CD4-positive, alpha-beta T cell treated with Interleukin-17A for 1 hour (primary cell): ENCODE results near the gene CDK11A.
"Not testable (repeated sequence)": the region's sequence is repeated elsewhere in the genome, so short reads cannot be mapped to it uniquely, and the experiment has no call there.

ENCODE experiments used
- DNase-seq: peaks from one replicate; pipeline ENCODE4 v3.0.0-alpha.2; 2020

Gene CDK11A

DNA sequence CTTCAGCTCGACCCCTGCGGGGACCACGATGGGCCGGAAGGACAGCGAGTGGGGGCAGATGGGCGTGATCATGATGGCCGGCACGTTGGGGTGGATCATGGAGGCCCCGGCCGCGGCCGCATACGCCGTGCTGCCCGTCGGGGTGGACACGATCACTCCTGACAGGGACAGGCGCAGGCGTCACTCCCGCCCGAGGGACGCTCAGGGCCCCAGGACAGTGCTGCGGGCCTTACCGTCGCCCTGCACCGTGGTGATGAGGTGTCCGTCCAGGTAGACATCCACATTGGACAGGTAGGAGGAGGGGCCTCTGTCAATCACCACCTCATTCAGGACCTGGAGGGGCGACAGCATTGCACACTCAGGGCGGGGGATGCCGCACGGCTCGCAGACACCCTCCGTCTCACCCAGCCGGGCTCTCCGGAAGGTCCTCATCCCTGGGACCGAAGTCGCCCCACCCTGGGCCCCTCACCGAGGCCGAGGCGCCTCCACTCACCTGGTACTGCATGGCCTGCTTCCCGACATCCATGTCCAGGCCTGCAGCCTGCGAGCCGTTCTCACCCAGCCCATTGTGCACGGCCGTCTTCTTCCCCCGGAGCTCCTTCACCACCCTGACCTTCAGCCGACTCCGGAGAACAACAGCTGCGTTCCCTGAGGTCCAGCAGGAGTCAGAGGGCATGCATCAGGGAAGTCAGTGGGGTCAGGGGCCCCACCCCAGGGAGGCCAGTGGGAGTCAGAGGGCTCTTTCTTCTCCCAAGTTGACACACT lies 30.1 kb upstream of the CDK11A start:
- DNase-seq: no peak

DNA sequence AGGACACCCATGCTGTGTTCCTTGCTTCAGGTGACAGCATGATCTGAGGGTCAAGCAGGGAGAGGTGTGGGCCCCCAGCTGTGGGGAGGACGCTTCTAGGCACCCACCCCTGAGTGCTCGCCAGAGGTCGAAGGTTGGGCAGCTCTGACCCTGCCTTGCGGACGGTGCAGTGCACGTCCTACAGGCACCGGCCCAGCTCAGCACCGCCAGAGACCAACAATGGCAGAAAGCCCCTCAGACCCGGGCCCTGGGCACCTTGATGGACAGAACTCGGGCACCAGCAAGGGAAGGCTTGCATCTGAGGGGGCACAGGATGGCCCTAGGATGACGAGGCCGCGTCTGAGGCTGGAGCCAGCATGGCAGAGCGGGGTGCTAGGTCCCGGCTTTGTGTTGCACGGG lies 29.4 kb upstream of the CDK11A start:
- DNase-seq: no peak

DNA sequence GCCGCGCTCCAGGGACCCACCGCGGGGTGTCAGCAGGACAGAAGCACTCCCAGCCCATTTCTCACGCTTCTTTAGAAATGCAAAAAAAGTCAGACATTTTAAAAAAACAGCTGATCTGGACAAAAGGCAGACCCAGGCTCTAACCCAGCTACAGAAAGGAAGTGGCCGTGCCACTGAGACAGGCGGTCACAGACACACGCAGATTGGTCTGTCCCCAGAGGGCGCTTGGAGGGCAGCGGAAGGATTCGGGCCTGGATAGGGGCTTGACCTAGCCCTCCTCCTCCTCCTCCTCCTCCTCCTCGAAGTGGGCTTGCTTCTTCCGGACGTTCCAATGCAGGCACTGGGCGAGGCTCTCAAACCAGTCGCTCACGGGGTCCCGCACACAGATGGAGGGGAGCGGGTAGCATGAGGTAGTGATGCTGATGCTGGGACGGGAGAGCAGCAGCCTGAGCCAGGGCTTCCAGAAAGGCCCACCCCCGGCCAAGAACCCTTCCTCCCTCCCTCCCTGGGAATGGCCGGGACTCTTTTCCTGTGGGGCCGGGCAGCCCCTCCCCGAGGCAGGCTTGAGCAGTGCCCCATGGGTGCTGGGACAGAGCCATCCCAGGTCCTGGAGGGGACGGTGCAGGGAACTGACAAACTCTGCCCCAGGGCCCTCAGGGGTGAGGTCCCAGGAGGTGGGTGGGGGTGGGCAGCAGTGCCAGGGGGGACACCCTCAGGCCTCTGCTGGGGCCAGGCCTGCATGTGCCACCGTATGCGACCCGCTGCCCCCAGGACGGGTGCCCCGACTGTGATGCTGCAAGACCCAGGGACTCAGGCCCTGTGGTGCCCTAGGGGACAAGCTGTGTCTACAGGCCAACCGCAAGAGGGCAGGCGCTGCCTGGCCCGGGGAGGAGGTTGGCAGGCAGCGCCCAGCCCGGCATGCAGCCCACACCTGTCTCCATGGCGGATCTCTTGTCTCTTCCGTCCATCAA lies 28.8 kb upstream of the CDK11A start:
- no peak for DNase-seq

DNA sequence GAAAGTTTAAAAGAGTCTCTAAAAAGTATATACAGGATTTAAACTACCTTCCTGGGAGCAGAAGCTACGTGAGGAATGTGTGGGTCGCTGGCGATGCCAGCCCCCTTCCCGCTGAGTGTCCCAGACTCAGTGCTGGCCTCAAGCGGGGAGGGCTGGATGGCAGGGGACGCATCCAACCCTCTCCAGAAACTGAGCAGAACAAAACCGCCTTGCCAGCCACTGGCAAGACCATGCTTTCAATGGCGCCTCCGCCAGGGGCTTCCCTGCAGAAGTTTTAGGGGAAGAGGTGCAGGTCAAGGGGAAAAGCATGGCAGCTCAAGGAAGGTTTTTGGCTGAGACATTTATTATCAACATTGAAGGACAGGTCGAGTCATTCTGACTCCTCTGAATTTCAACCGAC lies 28.0 kb upstream of the CDK11A start:
- no peak for DNase-seq

DNA sequence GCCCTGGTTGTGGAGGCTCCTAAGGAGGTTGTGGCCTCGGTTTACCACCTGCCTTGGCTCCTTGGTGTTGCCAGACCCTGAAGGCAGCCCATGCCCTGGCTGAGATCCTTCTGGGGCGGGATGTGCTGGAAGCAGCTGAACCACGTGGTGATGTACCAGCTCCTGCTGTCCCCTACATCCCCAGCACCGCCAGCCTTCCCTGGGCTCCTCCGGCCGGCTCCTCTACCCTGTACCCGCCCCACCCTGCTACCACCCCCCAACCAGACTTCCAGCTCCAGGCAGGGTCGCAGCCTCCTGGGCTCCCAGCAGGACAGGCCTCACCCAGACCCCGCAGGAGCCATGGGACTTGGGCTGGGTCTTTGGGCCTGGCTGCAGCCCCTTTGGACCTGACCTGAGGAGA lies 25.8 kb upstream of the CDK11A start:
- DNase-seq: not testable (repeated sequence)

DNA sequence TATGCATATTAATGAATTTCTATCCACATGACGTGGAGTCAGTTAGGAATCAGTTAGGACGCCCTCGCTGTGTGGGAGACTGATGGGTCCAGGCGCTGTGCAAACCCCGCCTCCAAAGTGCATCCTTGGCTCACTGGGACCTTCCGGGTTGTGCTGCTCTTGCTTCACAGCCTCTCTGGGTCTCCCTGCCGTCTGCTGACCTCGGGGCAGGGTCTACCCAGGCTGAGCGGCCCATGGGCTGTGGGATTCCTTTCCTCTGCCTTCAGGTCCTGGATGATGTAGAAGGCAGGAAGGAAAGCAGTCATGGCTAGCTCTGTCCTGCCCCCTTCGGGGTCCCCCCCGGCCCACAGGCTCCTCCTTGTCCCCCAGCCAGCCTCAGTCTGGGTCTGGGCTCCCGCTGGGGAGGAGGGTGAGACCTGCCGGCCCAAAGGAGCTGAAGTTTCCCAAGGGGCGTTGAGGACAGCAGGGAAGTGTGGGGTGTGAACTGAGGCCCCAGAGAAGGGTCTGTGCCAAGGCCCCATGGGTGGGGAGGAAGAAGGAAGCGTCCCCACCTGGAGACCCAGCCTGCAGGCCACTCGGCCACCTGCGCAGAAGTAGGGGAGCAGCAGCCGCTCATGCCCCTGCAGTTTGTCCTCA lies 24.6 kb upstream of the CDK11A start:
- DNase-seq: no peak

DNA sequence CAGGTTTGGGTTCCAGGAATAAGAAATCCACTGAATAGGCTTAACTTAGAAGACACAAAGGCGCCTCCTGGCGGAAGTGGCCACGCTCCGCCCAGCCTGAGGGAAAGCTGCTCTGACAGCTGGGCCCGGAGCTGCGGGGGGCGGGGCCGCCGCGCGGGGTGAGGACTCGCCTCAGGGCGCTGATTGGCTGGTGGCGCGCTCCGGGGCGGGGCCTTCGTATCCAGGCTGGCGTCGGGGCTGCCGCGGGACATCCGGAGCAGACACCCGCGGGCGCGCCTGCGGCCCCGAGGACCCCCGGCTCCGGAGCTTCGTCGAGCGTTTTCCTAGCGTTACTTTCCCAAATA lies 22.4 kb upstream of the CDK11A start:
- DNase-seq: not testable (repeated sequence)

DNA sequence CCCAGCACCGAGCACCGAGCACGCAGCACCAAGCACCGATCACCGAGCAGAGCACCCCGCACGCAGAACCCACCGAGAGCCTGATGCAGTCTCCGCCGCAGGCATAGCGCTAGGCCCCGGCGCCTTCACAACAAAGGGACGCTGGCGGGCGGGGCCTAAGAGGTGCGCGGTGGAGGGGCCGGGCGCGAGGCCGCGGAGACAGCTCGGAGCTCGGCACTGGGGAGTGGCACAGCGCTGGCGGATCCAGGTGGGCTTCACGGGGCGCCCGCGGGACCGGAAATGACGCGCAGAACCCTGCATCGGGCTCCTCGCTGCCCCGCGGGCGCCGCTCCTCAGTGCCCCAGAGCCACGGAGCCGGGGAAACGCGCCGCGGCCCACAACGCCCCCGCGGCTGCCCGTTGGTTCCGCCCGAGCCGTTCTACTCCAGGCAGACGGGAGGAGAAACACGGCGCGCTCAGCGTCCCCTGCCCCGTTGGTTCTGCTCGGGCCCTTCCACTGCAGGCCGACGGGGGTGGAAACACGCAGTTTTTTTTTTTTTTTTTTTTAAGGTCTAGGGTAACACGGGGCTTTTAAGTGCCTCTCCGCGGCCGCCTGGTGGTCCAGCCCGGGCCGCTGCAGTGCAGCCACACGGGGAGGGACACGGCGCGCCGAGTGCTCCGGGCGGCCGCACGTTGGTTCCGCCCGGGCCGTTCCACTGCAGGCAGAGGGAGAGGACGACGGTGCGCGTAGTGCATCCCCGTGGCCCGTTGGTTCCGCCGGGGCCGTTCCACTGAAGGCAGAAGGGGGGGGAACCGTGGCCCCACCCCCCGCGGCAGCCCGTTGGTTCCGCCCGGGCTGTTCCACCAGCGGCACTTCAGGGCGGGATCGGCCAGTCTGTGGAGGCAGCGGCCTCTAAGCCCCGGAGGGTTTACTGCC lies 21.8 kb upstream of the CDK11A start:
- peak; percentile 82 for DNase-seq

DNA sequence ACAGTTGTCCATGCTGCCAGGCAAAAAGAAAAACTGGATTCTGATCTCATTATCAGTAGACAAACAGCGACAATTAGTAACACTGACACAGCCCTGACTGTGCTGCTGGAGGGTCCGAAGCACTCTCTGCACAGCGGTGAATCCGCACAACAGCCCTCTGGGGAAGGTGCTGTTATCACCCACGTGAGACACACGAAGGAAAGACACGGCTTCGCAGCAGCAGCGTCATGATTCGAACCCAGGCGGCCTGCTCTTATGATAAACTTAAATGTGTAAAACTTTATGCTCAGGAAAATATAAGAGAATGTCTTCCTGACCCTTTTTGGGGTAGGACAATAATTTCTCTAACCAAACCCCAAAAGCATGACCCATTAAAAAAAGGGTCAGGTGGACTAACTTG lies 18.4 kb upstream of the CDK11A start:
- DNase-seq: not testable (repeated sequence)

DNA sequence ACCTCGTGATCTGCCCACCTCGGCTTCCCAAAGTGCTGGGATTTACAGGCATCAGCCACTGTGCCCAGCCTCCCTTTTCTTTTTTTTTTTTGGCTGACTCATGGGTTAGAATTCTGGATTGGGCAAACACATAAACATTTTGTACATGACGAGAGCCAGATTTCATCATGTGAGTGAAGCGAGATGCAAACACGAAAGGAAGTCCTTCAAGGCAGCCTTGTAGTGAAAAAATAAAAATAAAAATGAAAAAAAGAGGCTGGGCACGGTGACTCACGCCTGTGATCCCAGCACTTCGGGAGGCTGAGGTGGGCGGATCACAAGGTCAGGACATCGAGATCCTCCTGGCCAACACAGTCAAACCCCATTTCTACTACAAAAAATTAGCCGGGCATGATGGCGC lies 16.9 kb upstream of the CDK11A start:
- not testable (repeated sequence) for DNase-seq

DNA sequence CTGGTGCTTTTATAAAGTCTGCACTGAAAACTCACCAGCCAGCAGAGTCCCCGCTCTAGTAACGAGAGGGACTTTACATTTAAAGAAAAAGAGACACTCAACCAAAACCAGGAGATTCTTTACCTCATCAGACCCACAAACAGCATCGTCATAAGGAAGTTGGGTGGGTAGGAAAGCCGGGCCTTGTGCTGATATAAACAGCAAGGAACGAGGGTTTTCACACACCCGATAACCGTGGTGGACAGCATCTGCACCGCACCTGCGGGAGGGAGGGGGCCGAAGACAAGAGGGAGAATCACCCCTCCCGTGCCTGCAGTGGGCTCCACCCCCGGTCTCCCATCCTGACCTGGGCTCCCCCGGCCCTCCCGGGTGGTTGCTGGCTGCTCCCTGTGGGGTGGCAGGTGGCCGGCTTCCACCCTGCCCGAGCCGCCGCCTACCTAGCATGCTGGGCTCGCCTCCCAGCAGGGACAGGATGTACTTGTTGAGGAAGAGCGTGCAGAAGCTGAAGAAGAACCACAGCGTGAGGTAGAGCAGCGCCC lies 14.7 kb upstream of the CDK11A start:
- DNase-seq: not testable (repeated sequence)

DNA sequence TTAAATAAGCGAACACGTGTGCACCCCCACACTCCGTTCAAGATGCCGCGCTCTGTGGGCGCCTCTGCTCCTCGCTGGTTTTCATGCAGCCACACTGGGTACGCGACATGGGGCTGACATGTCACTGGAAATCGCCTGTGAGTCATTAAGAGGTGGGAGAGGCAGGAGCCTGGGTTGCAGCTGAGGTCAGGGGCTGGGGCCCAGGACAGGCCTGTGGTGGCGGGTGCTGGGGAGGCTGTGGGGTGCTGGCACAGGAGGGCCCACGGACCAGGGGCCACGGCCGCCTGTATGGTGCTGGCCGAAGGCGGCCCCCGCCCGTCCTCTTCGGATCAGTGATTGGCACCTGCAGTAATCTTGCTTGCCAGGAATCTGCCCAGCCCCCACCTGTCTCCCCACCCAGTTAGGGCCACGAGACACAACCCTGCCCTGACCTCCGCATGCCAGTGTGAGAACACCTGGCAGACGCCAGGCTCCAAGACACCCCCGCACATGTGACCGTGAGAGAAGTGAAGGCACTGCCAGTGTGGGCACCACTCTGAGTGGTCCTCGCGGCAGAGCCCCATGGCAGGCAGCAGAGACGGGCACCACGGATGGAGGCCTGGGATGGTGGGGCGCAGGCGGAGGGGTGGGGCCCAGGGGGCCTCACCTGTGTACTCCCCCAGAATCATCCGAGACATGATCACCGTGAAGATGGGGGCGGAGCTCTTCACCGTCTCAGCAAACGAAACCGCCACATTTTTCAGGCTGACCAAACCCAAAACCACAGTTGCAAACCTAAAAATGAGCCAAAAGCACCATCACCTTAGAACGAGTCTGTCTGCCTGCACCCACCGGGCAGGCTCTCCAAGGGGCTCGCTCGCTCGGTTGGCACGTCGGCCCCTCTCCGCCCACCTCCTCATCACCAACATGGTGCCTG lies 13.8 kb upstream of the CDK11A start:
- DNase-seq: not testable (repeated sequence)

DNA sequence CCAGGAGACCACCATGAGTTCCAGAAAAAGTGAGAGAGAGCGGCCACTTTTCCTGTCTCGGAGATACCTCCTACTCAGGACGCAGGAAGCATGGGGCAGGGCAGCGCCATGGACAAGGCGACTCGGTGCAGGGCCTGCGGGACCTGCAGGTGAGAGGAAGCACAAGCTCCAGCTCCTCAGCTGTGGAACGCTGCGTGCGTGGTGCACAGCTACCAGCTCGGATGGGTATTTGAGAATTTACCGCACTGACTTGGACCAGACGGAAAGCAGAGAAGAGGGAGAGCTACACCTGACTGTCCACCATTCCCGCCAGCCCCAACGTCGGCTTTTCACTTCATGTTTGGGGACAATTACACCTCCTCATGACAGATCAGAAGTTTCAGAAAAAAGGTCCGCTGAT lies 8.2 kb upstream of the CDK11A start:
- no peak for DNase-seq

DNA sequence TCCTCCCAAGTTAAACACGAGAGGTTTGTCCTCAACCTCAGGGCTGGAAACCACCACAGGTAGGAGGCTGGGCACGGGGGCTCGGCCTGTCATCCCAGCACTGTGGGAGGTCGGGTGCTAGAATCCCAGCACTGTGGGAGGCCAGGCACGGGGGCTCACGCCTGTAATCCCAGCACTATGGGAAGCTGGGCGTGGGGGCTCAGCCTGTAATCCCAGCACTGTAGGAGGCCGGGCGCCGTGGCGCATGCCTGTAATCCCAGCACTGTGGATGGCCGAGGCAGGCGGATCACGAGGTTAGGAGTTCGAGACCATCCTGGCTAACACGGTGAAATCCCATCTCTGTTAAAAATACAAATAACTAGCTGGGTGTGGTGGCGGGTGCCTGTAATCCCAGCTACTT lies 6.7 kb upstream of the CDK11A start:
- DNase-seq: no peak

DNA sequence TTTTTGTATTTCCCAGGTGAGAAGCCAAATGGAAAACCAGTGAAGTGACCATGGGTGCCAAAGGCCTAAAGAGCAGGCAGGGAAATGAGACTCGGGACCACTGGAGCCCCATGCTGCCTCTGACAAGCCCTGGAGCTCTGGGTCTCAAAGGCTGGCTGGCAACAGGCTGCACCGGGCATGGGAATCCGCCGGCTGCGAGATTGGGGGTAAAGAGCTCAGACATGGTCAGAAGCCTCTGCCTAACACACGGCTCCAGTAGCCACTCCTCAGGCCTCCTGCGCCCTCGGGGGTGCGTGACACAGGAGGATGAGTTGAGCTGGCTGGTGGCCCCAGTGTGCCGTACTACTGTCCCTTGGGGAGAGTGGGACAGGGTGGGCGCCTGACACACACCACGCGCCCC lies 6.1 kb upstream of the CDK11A start:
- DNase-seq: not testable (repeated sequence)

DNA sequence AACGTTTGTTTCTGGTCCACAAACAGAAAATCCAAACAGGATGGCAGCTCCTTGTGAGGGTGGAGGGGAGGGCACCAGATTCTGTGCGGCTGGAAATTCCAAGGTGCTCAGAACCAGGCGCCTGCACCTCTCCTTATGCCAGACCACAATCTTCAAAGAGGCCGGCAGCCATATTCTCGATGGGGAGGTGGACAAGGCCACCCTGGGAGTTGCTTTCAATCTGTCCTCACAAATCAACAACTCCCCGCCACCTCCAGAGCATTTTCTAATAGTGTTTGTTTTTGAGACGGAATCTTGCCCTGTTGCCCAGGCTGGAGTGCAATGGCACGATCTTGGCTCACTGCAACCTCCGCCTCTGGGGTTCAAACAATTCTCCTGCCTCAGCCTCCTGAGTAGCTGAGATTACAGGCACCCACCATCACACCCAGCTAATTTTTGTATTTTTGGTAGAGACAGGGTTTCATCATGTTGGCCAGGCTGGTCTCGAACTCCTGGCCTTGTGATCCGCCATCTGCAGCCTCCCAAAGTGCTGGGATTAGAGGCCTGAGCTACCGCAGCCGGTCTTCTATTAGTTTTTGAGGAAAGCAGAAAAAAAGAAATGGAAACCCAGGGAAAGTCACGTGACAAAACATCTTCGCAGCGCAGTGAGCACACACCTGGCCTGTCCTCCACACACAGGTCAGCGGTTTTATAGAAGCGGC lies 5.1 kb upstream of the CDK11A start:
- not testable (repeated sequence) for DNase-seq

DNA sequence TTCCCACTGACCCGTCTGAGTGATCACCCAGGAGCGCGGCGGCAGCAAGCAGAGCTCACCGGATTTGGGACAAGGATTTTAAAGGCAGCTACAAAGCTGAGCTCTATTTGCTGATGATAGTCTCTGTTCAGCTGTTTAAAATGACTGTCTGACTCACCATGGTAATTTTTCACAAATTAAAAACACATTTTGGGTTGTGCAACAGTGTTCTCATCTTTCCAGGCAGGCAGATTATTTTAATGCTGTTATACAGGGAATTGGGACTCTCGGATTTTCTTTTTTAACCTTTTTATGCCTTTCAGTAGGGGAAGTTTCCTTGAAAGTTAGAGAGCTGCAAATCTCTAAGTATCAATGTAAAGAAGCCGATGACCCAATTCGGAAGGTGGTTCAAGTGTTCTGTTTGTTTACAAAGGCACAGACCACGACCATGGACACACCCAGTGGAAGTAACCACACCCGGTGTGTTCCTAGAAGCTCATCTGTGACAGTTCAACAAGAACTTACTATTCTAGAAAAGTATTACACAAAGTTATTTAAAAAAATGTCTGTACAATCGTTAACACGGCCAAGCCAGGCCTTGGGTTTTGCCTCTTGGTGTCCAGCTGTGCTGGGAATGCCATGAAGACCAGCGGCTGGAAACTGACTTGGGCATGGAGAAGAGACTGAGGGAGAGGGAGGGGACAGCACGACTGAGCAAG lies 4.3 kb upstream of the CDK11A start:
- peak; percentile 65 for DNase-seq

DNA sequence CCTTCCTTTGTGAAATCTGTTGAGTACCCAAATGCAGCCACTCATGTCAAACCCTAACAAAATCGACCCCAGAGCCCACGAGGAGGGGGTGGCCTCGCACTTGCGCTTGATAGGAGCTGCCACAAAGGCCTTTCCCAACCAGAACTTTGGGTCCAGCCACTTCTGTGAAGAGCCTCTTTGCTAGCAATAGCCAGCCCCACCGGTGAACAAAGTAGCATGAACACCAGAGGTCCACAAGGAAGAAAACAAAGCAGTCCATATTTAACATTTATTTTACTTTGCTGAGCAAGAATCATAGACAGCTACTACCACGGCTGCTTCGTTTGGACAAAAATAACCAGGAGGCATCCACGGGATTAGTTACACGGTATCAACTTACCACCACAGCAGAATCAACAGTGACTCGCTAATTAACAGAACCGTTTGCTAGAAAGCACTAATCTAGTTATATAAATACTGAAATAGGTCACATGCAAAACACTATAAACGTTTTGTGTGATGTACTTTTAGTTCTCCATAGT lies 3.0 kb upstream of the CDK11A start:
- not testable (repeated sequence) for DNase-seq

DNA sequence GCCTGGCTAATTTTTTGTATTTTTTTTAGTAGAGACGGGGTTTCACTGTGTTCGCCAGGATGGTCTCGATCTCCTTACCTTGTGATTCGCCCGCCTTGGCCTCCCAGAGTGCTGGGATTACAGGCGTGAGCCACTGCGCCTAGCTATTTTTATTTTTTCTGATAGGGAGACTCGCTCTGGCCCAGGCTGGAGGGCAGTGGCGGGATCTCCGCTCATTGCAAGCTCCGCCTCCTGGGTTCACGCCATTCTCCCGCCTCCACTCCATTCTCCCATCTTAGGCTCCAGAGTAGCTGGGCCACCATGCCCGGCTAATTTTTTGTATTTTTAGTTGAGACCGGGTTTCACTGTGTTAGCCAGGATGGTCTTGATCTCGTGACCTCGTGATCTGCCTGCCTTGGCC lies 1.9 kb upstream of the CDK11A start:
- DNase-seq: not testable (repeated sequence)
